ENCODE data around the gene RGS7.

GRCh38 chr1:240980342-240980741 lies 376.7 kb downstream of the RGS7 start:
- no peak for TF ChIP-seq CTCF (optimal IDR thresholded peaks at IDR 0.05 in 1 of 3, IDR thresholded peaks at IDR 0.05 in 1 of 3, conservative IDR thresholded peaks at IDR 0.05 in 1 of 3; ENCODE audit: extremely low read depth in 1 of 3, insufficient read depth in 2 of 3, low read length in 3 of 3)
- TF ChIP-seq EZH2 (IDR thresholded peaks at IDR 0.05; ENCODE audit: low read length): no peak

Measured in keratinocyte (primary cell).